ENCODE results near the gene DNAJB6. TPM values are rescaled to one million over a fixed set of nuclear protein-coding genes. Genes with fewer than 3 reads are reported as not detected.

The DNAJB6 gene
- total RNA-seq, 1 experiment from 2014 or later, result 137 TPM

DNA sequence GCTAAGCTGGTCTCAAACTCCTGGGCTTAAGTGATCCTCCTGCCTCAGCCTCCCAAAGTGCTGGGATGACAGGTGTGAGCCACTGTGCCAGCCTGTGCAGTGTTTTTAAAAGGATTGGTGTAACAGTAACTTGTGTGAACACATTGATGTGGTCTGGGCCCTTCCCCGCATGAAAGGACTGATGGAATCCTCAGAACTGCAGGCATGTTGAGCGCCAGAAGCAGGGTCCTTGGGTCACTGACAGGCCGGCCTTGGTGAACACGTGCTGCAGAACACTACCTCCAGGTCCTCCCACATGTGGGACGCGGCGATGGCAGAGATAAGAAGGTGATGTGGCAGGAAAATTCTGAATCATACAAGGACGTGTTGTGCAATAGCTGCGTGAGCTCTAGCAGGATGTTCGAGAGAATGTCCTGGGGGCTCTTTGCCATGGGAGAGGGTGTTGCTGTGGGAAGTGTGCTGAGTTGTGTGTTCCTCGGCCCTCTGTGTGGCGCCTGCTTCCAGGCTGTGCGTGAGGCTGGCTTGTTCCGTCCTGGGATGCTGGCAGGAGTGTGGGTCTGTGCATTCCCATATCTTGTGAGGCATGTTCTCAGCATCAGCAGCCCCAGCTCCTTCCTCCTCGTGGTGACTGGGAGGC, 68.2 kb downstream of the DNAJB6 start:
- CTCF ChIA-PET, result interaction anchor here (0.6 to 1.0 kb wide), 3 partner anchors 10 to 1916 kb away, joined by 3 read pairs; no protein-coding TSS in a partner anchor
- Mint-ChIP-seq H3K9me3 (ENCODE audit: low read depth, unreplicated experiment) (no peaks in the 10 kb centered on the region), H3K27me3 (ENCODE audit: unreplicated experiment) (no peaks in the 10 kb centered on the region), H3K27ac (ENCODE audit: unreplicated experiment) (peak overlapping the region; percentile 40), H3K4me3 (ENCODE audit: low read depth, unreplicated experiment) (no peak overlapping the region), H3K36me3 (ENCODE audit: insufficient read depth, unreplicated experiment) (peaks cover 87% of the 10 kb centered on the region), H3K4me1 (ENCODE audit: low read depth, unreplicated experiment) (peaks cover 15% of the 10 kb centered on the region)
- TF ChIP-seq, protein P1, sequence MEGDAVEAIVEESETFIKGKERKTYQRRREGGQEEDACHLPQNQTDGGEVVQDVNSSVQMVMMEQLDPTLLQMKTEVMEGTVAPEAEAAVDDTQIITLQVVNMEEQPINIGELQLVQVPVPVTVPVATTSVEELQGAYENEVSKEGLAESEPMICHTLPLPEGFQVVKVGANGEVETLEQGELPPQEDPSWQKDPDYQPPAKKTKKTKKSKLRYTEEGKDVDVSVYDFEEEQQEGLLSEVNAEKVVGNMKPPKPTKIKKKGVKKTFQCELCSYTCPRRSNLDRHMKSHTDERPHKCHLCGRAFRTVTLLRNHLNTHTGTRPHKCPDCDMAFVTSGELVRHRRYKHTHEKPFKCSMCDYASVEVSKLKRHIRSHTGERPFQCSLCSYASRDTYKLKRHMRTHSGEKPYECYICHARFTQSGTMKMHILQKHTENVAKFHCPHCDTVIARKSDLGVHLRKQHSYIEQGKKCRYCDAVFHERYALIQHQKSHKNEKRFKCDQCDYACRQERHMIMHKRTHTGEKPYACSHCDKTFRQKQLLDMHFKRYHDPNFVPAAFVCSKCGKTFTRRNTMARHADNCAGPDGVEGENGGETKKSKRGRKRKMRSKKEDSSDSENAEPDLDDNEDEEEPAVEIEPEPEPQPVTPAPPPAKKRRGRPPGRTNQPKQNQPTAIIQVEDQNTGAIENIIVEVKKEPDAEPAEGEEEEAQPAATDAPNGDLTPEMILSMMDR (IDR thresholded peaks at IDR 0.05; ENCODE audit: unreplicated experiment), result no peak
- BruUV-seq (replicated peaks), result no TSS peak
- intact Hi-C loops (cut with micrococcal nuclease; ENCODE audit: unreplicated experiment), result no loop called here
- DNase-seq, result peak; percentile 68

DNA sequence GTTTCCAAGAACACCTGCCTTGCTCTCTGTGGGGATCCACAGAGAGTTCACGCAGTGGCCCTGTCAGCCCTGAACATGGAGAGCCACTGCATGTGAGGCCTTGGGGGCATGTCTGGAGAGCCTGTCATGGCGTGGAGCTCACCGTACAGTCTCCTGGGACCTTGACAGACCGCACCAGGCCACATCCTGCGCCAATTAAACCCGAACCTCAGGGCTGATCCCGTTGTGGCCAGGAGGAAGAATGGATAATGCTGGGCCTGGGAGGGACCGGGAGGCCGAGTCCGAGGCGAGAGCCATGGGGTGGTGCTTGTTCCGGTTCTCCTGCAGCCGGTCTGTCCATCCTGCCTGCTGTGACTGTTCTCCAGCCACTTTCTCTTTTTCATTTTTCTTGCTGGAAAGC, 68.7 kb downstream of the DNAJB6 start:
- no peaks in the 10 kb centered on the region for H3K9me3 Mint-ChIP-seq (ENCODE audit: low read depth, unreplicated experiment)
- peaks cover 15% of the 10 kb centered on the region for H3K4me1 Mint-ChIP-seq (ENCODE audit: low read depth, unreplicated experiment)
- no peak for DNase-seq
- intact Hi-C loops (cut with micrococcal nuclease; ENCODE audit: unreplicated experiment), result no loop called here
- CTCF ChIA-PET, result interaction anchor here (0.6 to 1.0 kb wide), 3 partner anchors 10 to 1915 kb away, joined by 3 read pairs; no protein-coding TSS in a partner anchor
- TF ChIP-seq, protein P1 (IDR thresholded peaks at IDR 0.05; ENCODE audit: unreplicated experiment), result no peak
- H3K27me3 Mint-ChIP-seq (ENCODE audit: unreplicated experiment), result no peaks in the 10 kb centered on the region
- H3K27ac Mint-ChIP-seq (ENCODE audit: unreplicated experiment), result peak overlapping the region; percentile 40
- no peak overlapping the region for H3K4me3 Mint-ChIP-seq (ENCODE audit: low read depth, unreplicated experiment)
- no TSS peak for BruUV-seq (replicated peaks)
- H3K36me3 Mint-ChIP-seq (ENCODE audit: insufficient read depth, unreplicated experiment), result peaks cover 82% of the 10 kb centered on the region

DNA sequence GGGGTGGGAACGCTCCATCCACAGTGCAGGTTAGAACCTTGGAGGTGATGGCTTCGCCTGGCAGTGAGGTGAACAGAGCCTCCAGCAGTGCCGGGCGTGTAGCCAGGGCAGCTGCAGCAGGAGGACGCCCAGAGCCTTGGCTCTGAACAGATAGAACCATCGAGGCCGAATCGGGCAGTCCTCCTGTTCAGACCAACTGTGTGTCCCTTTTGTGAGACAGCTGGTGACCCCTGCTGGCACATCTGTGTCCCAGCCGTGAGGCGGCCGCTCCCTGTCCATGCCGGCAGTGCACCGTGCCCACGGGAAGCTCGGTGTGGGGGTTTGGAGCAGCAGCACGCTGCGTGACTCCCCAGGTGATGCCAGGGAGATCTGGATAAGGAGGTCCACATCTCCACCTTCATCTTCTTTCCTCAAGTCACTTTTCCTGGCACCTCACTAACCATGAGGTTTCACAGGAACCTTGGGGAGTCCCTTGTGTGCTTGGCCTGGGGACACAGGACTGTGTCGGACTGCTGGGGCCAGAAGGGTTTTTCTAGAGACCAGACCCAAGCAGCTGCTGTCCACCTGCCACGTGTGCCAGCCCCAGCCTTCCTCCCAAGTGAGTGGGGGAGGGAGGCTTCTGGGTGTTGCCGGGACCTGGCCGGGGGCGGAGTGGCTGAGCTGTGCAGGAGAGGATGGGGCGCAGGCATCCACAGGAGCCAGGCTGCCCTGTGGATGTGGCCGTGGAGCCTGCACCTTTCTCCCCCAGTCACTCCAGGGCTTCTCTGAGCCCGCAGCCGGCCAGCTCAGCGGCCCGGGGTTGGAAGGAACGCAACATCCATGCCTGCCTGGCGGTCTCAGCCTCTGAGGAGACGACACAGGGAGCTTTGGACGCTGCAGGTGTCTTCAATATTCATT, 69.4 kb downstream of the DNAJB6 start:
- Mint-ChIP-seq H3K27me3 (ENCODE audit: unreplicated experiment) (no peaks in the 10 kb centered on the region), H3K36me3 (ENCODE audit: insufficient read depth, unreplicated experiment) (peaks cover 78% of the 10 kb centered on the region), H3K27ac (ENCODE audit: unreplicated experiment) (no peak overlapping the region), H3K9me3 (ENCODE audit: low read depth, unreplicated experiment) (no peaks in the 10 kb centered on the region), H3K4me1 (ENCODE audit: low read depth, unreplicated experiment) (peaks cover 15% of the 10 kb centered on the region), H3K4me3 (ENCODE audit: low read depth, unreplicated experiment) (no peak overlapping the region)
- TF ChIP-seq, protein P1 (IDR thresholded peaks at IDR 0.05; ENCODE audit: unreplicated experiment), result no peak
- intact Hi-C loops (cut with micrococcal nuclease; ENCODE audit: unreplicated experiment), result no loop called here
- no TSS peak for BruUV-seq (replicated peaks)
- no peak for DNase-seq
- CTCF ChIA-PET, result interaction anchor here (1.0 kb wide), 1 partner anchor 11 kb away, joined by 3 read pairs; no protein-coding TSS in a partner anchor

DNA sequence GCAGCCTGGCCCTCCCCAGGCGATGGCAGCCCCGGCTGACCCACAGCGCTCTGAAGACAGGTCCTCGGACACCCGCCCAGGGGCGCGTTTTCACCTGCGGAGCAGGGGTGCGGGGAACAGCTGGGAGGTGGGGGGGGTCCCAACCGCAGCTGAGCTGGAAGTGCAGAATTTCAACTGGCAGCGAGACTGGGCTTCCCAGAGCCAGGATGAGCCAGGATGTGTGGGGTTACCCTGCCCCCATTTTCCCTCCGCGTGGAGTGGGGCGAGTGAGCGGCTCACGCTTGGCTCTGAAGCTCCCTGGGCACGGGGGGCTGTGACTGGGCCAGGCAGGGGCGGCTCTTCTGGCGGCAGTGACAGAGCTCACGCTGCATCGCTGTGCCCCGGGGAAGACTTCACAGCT, 70.2 kb downstream of the DNAJB6 start:
- no peak overlapping the region for H3K4me3 Mint-ChIP-seq (ENCODE audit: low read depth, unreplicated experiment)
- peaks cover 71% of the 10 kb centered on the region for H3K36me3 Mint-ChIP-seq (ENCODE audit: insufficient read depth, unreplicated experiment)
- no TSS peak for BruUV-seq (replicated peaks)
- TF ChIP-seq, protein P1 (IDR thresholded peaks at IDR 0.05; ENCODE audit: unreplicated experiment), result no peak
- H3K27ac Mint-ChIP-seq (ENCODE audit: unreplicated experiment), result no peak overlapping the region
- peaks cover 15% of the 10 kb centered on the region for H3K4me1 Mint-ChIP-seq (ENCODE audit: low read depth, unreplicated experiment)
- intact Hi-C loops (cut with micrococcal nuclease; ENCODE audit: unreplicated experiment), result no loop called here
- no peaks in the 10 kb centered on the region for H3K9me3 Mint-ChIP-seq (ENCODE audit: low read depth, unreplicated experiment)
- CTCF ChIA-PET, result interaction anchor here (1.4 kb wide), 1 partner anchor 9 kb away, joined by 3 read pairs; no protein-coding TSS in a partner anchor
- H3K27me3 Mint-ChIP-seq (ENCODE audit: unreplicated experiment), result no peaks in the 10 kb centered on the region
- DNase-seq, result no peak

Data from Calu3 (cell line).